Endothelial cell of umbilical vein (primary cell): Measurements from ENCODE around the gene LUC7L.

ENCODE experiments used
- CTCF ChIP-seq, 2 donors: IDR thresholded peaks; 1 replicate in 1 of 2; 2 replicates in 1 of 2; pipeline ENCODE4 v1.5.1; 2011; ENCODE audit warnings: low read length in 2 of 2, mild to moderate bottlenecking in 2 of 2, moderate library complexity in 2 of 2, control low read depth in 1 of 2, inconsistent platforms in 1 of 2, low read depth in 1 of 2; ENCODE audit not compliant: insufficient read depth in 1 of 2; ENCODE audit errors: extremely low read depth in 1 of 2
- EZH2 ChIP-seq: IDR thresholded peaks from 2 replicates; pipeline ENCODE4 v1.6.1; 2012; ENCODE audit warnings: borderline replicate concordance, low read depth, mild to moderate bottlenecking, moderate library complexity, low read length, inconsistent platforms; ENCODE audit not compliant: severe bottlenecking
- MAX ChIP-seq: IDR thresholded peaks from 2 replicates; pipeline ENCODE4 v1.6.1; 2011; ENCODE audit not compliant: insufficient read depth, insufficient read length
- POLR2A ChIP-seq: IDR thresholded peaks from 2 replicates; pipeline ENCODE4 v1.6.1; 2012; ENCODE audit warnings: low read depth, mild to moderate bottlenecking, control low read depth, low read length

GRCh38 chr16:260326-260725, 31.1 kb upstream of the LUC7L start:
- no peak for TF ChIP-seq MAX
- TF ChIP-seq CTCF (IDR thresholded peaks at IDR 0.05; ENCODE audit: extremely low read depth in 1 of 2, insufficient read depth in 1 of 2, low read depth in 1 of 2, low read length in 2 of 2): no peak
- no peak for TF ChIP-seq POLR2A
- no peak for TF ChIP-seq EZH2
